GM04503 (cell line): ENCODE measurements around the gene CAMTA1.

Experiments used
- DNase-seq: peaks from one replicate; pipeline ENCODE4 v3.0.0-alpha.2; 2012; ENCODE audit warnings: low read depth

CAMTA1 gene

GRCh38 chr1:7287013-7287412 is 501.8 kb downstream of the CAMTA1 start:
- no peak for DNase-seq

GRCh38 chr1:7288992-7289391 is 503.7 kb downstream of the CAMTA1 start:
- DNase-seq, result no peak

- no peak for DNase-seq
These were observed 504.4 kb downstream of the CAMTA1 start for GRCh38 chr1:7289694-7290093.

GRCh38 chr1:7290971-7291970 is 506.0 kb downstream of the CAMTA1 start:
- DNase-seq, result no peak

GRCh38 chr1:7292036-7292681 is 506.9 kb downstream of the CAMTA1 start:
- DNase-seq, result no peak

- no peak for DNase-seq
These were observed 507.6 kb downstream of the CAMTA1 start for GRCh38 chr1:7292714-7293419.

GRCh38 chr1:7293702-7294629 is 508.7 kb downstream of the CAMTA1 start:
- DNase-seq, result no peak

- no peak for DNase-seq
These were observed 509.4 kb downstream of the CAMTA1 start for GRCh38 chr1:7294636-7295035.

GRCh38 chr1:7295946-7296345 is 510.7 kb downstream of the CAMTA1 start:
- DNase-seq, result no peak

- no peak for DNase-seq
These were observed 511.7 kb downstream of the CAMTA1 start for GRCh38 chr1:7296968-7297367.

- no peak for DNase-seq
These were observed 512.9 kb downstream of the CAMTA1 start for GRCh38 chr1:7298145-7298544.

GRCh38 chr1:7298749-7299151 is 513.5 kb downstream of the CAMTA1 start:
- DNase-seq, result peak; percentile 30

- DNase-seq, result peak; percentile 81
These were observed 514.1 kb downstream of the CAMTA1 start for GRCh38 chr1:7299329-7299799.

GRCh38 chr1:7299994-7300393 is 514.7 kb downstream of the CAMTA1 start:
- DNase-seq, result peak; percentile 21

GRCh38 chr1:7300893-7301663 is 515.8 kb downstream of the CAMTA1 start:
- peak; percentile 57 for DNase-seq

GRCh38 chr1:7301664-7301981 is 516.4 kb downstream of the CAMTA1 start:
- no peak for DNase-seq

- no peak for DNase-seq
These were observed 516.9 kb downstream of the CAMTA1 start for GRCh38 chr1:7302126-7302525.

GRCh38 chr1:7302873-7303272 is 517.6 kb downstream of the CAMTA1 start:
- no peak for DNase-seq

GRCh38 chr1:7303554-7304317 is 518.5 kb downstream of the CAMTA1 start:
- DNase-seq, result no peak

GRCh38 chr1:7313081-7313546 is 527.9 kb downstream of the CAMTA1 start:
- DNase-seq, result no peak
